DOHH2 (cell line): Measurements from ENCODE around the gene ENPEP.

Experiments
- EZH2phosphoT487 ChIP-seq: fragments of 200-600 bp; sonication (generic); IDR thresholded peaks from 2 replicates; pipeline ENCODE4 v1.6.1; 2017; ENCODE audit warnings: borderline replicate concordance, mild to moderate bottlenecking, antibody characterized with exemption, low read length, moderate library complexity, mixed read lengths
- TF ChIP-seq, protein P1 (sequence below): fragments of 200-600 bp; sonication (generic); IDR thresholded peaks from one replicate; pipeline ENCODE4 v1.5.1; 2014; ENCODE audit warnings: antibody characterized with exemption, mild to moderate bottlenecking, low read depth, low read length; ENCODE audit not compliant: poor library complexity, severe bottlenecking

DNA sequence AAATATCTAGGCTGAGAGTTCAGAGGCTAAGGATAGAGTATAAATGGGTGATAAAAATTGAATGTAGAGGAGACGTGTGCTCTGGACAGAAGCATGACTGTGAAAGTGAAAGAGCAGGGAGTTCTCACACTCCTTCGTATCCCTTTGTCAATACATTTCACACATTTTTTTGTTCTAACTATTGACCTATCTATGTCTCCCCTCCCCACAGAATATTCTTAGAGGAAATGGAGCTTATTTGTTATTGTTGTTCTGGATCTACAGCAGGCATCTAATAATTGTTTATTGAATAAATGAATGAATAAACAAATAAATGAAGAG is 57.6 kb downstream of the ENPEP start:
- no peak for TF ChIP-seq EZH2phosphoT487
- TF ChIP-seq, protein P1, sequence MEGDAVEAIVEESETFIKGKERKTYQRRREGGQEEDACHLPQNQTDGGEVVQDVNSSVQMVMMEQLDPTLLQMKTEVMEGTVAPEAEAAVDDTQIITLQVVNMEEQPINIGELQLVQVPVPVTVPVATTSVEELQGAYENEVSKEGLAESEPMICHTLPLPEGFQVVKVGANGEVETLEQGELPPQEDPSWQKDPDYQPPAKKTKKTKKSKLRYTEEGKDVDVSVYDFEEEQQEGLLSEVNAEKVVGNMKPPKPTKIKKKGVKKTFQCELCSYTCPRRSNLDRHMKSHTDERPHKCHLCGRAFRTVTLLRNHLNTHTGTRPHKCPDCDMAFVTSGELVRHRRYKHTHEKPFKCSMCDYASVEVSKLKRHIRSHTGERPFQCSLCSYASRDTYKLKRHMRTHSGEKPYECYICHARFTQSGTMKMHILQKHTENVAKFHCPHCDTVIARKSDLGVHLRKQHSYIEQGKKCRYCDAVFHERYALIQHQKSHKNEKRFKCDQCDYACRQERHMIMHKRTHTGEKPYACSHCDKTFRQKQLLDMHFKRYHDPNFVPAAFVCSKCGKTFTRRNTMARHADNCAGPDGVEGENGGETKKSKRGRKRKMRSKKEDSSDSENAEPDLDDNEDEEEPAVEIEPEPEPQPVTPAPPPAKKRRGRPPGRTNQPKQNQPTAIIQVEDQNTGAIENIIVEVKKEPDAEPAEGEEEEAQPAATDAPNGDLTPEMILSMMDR, result no peak
